Subcutaneous abdominal adipose tissue (tissue), 5 donors: ENCODE results near the gene GOLGA8B.
A peak's percentile ranks its signal among the peaks of the same experiment; 100 is the strongest.
"Not testable (repeated sequence)": the region's sequence is repeated elsewhere in the genome, so short reads cannot be mapped to it uniquely, and the experiment has no call there.

Experiments used
- H3K27ac ChIP-seq: one replicate; pipeline ENCODE4 v1.7.0; 2013; ENCODE audit warnings: low read depth, mild to moderate bottlenecking, inconsistent platforms, low read length, moderate library complexity
- H3K27me3 ChIP-seq, 5 donors: one replicate each; pipeline ENCODE4 v1.7.0; 2013; ENCODE audit warnings: low read length in 5 of 5, inconsistent platforms in 1 of 5; ENCODE audit not compliant: control insufficient read depth in 5 of 5, insufficient read depth in 4 of 5
- H3K36me3 ChIP-seq, 5 donors: one replicate each; pipeline ENCODE4 v1.7.0; 2013; ENCODE audit warnings: low read length in 5 of 5; ENCODE audit not compliant: control insufficient read depth in 5 of 5, insufficient read depth in 5 of 5
- H3K4me1 ChIP-seq, 5 donors: one replicate each; pipeline ENCODE4 v1.7.0; 2013; ENCODE audit warnings: low read length in 5 of 5, mild to moderate bottlenecking in 3 of 5, moderate library complexity in 1 of 5; ENCODE audit not compliant: control insufficient read depth in 5 of 5, insufficient read depth in 5 of 5
- H3K4me3 ChIP-seq, 5 donors: one replicate each; pipeline ENCODE4 v1.7.0; 2013; ENCODE audit warnings: low read length in 5 of 5, low read depth in 1 of 5
- H3K9ac ChIP-seq, 5 donors: one replicate each; pipeline ENCODE4 v1.7.0; 2013; ENCODE audit warnings: low read length in 5 of 5, mild to moderate bottlenecking in 4 of 5, moderate library complexity in 3 of 5
- H3K9me3 ChIP-seq, 5 donors: one replicate each; pipeline ENCODE4 v1.7.0; 2013; ENCODE audit warnings: low read length in 5 of 5; ENCODE audit not compliant: control insufficient read depth in 5 of 5
- donor health status: healthy.
- donor health status: healthy.
- donor health status: healthy.
- donor health status: healthy.
- donor health status: healthy.

Gene GOLGA8B

DNA sequence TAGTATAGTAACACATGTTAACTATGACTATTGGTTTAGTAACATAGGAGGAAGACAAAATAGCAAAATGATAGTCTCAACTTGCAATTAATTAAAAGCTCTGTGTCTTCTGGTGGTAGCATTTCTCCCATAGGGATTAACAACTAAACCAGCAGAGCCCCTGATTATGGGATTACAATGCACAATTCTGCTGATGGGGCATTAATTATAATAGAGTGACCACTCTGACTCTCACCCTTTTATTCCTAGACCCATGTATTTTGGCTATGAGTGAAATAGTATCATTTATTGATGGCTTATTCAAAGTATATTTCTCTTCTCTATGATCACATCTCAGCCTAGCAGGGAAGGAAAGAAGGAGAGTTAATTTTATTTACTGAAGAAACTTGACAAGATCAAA is 17.5 kb upstream of the GOLGA8B start:
- Histone ChIP-seq H3K4me3 (no peak overlapping the region), H3K9me3 (no peaks in the 10 kb centered on the region), H3K4me1 (peaks cover 0 to 3% (median 0%) of the 10 kb centered on the region in 5 donors), H3K27me3 (no peaks in the 10 kb centered on the region), H3K36me3 (no peaks in the 10 kb centered on the region), H3K9ac (no peak overlapping the region), H3K27ac (no peak overlapping the region)

DNA sequence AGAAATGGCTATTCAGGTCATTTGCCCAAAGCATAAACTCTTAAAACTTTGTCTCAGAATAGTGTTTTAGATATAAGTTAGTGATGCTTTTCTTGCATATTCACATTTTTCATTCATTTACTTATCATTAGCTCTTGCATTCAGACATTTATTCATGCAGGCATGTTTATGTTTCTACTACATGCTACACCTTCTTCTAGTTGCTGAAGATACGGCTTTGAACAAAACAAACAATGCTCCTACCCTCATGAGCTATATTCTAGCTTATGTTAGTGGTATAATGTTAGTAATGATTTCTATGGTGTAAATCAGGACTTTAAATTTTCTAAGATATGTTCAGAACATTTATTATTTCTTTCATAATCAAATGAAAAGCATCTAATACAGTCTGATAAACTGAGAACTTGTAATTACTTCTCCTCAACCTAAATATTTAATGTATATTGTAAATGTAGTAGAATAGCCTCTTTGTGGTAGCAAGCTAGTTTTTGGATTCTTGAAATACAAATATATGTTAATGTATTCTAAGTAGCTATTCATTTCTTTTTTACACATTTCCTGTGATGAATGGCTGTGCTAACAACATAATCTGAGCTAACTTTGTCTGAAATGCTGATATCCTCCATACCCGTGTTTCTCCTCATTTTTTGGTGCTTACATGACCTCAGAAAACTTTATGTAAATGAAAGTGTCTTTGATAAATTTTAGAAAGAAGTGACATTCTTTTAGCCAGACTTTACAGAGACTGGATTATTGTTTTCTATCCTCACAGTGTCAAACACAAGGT is 15.5 kb upstream of the GOLGA8B start:
- H3K36me3 ChIP-seq: no peaks in the 10 kb centered on the region

GRCh38 chr15:34597316-34597715 is 13.9 kb upstream of the GOLGA8B start:
- Histone ChIP-seq H3K4me1 (peaks cover 0 to 3% (median 0%) of the 10 kb centered on the region in 5 donors), H3K9ac (no peak overlapping the region), H3K36me3 (no peaks in the 10 kb centered on the region), H3K4me3 (no peak overlapping the region), H3K27me3 (no peaks in the 10 kb centered on the region), H3K9me3 (no peaks in the 10 kb centered on the region), H3K27ac (no peak overlapping the region)

More for the DNA sequence above, 15.5 kb upstream of the GOLGA8B start:
- Histone ChIP-seq H3K4me3 (no peak overlapping the region), H3K4me1 (peaks cover 0 to 3% (median 0%) of the 10 kb centered on the region in 5 donors), H3K9me3 (no peaks in the 10 kb centered on the region), H3K27me3 (no peaks in the 10 kb centered on the region), H3K27ac (no peak overlapping the region), H3K9ac (no peak overlapping the region)

DNA sequence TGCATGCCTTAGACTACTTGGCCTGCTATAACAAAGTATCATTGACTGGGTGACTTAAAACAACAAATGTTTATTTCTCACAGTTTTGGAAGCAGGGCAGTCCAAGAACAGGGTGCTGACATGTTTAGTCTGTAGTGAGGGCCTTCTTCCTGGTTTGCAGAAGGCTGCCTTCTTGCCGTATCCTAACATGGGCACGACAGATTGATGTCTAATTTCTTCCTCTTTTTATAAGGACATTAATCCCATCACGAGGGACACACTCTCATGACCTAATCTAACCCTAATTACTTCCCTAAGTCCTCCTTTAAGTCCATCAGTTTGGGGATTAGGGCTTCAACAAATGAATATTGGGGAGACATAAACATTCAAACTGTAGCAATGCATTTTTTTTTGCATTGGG is 10.9 kb upstream of the GOLGA8B start:
- peaks cover 0 to 2% (median 0%) of the 10 kb centered on the region in 5 donors for H3K4me1 ChIP-seq
- H3K27me3 ChIP-seq: no peaks in the 10 kb centered on the region
- no peaks in the 10 kb centered on the region for H3K36me3 ChIP-seq
- H3K27ac ChIP-seq: no peak overlapping the region
- H3K9me3 ChIP-seq: no peaks in the 10 kb centered on the region
- no peak overlapping the region for H3K9ac ChIP-seq
- no peak overlapping the region for H3K4me3 ChIP-seq

GRCh38 chr15:34591306-34591705 is 7.9 kb upstream of the GOLGA8B start:
- H3K9ac ChIP-seq: peak overlapping the region in 1 of 5 donors; percentile 20
- no peaks in the 10 kb centered on the region for H3K27me3 ChIP-seq
- H3K4me3 ChIP-seq: no peak overlapping the region
- H3K36me3 ChIP-seq: no peaks in the 10 kb centered on the region
- H3K27ac ChIP-seq: no peak overlapping the region
- H3K4me1 ChIP-seq: peaks cover 2 to 6% (median 4%) of the 10 kb centered on the region in 5 donors
- H3K9me3 ChIP-seq: no peaks in the 10 kb centered on the region

DNA sequence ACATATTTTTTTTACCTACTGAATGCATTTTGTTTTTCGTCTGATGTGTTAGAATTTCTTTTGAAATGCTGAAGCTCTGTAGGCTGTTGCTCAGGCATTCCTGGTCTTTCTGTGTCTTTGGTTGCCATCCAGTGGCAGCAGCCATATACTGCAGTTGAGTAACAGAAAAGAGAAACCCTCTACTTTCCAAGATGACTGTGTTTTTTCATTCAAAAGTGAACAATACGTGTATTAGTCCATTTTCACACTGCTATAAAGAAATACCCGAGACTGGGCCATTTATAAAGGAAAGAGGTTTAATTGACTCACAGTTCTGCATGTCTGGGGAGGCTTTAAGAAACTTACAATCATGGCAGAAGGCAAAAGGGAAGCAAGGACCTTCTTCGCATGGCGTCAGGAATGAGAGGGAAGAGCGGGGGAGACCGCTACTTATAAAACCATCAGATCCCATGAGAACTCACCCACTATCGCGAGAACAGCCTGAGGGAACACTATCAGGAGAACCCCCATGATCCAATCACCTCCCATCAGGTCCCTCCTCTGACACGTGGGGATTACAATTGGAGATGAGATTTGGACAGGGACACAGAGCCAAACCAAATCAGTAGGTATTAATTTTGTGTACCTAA is 4.7 kb upstream of the GOLGA8B start:
- H3K4me1 ChIP-seq: peaks cover 2 to 16% (median 15%) of the 10 kb centered on the region in 5 donors
- peaks cover 0 to 4% (median 0%) of the 10 kb centered on the region in 5 donors for H3K27me3 ChIP-seq
- H3K9me3 ChIP-seq: no peaks in the 10 kb centered on the region
- H3K9ac ChIP-seq: peak overlapping the region in 2 of 5 donors; percentile 12 to 16
- H3K27ac ChIP-seq: no peak overlapping the region
- H3K4me3 ChIP-seq: peak overlapping the region in 4 of 5 donors; percentile 2 to 46 (median 42)
- no peaks in the 10 kb centered on the region for H3K36me3 ChIP-seq

DNA sequence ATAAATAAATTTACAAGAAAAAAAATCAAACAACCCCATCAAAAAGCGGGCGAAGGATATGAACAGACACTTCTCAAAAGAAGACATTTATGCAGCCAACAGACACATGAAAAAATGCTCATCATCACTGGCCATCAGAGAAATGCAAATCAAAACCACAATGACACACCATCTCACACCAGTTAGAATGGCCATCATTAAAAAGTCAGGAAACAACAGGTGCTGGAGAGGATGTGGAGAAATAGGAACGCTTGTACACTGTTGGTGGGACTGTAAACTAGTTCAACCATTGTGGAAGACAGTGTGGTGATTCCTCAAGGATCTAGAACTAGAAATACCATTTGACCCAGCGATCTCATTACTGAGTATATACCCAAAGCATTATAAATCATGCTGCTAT is 2.5 kb upstream of the GOLGA8B start:
- H3K27me3 ChIP-seq, H3K27ac ChIP-seq: not testable (repeated sequence)
- peaks cover 2 to 30% (median 28%) of the 10 kb centered on the region in 5 donors for H3K4me1 ChIP-seq

DNA sequence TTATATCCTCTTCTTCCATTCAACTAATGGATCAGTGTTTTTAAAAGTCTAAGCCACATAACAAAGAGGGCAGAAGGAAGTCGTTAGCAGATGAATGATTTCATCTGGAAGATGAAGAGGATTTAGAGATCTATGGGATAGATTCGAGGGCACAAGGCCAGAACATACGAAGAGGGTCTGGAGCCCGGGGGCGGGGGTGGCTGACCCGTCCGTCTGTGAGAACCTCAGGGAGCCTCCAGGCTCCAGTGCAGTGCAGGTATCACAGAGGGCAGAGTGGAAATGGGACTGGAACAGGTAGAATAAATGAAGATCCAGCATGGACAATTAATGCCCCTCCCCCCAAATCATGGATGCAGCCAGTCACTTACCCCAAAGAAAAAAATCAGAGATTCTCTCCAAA is 1.5 kb upstream of the GOLGA8B start:
- Histone ChIP-seq H3K36me3 (no peaks in the 10 kb centered on the region), H3K4me1 (peaks cover 2 to 30% (median 28%) of the 10 kb centered on the region in 5 donors), H3K27me3 (peaks cover 0 to 4% (median 0%) of the 10 kb centered on the region in 5 donors), H3K27ac (no peak overlapping the region), H3K9me3 (no peaks in the 10 kb centered on the region), H3K4me3 (no peak overlapping the region), H3K9ac (no peak overlapping the region)

More for the DNA sequence above, 2.5 kb upstream of the GOLGA8B start:
- not testable (repeated sequence) for H3K36me3 ChIP-seq, H3K4me3 ChIP-seq, H3K9ac ChIP-seq, H3K9me3 ChIP-seq

- no peaks in the 10 kb centered on the region for H3K9me3 ChIP-seq
- H3K9ac ChIP-seq: peak overlapping the region in 3 of 5 donors; percentile 54 to 77 (median 70)
- H3K4me3 ChIP-seq: peak overlapping the region in 4 of 5 donors; percentile 71 to 85 (median 76)
- H3K27ac ChIP-seq: no peak overlapping the region
- H3K36me3 ChIP-seq: no peaks in the 10 kb centered on the region
- H3K27me3 ChIP-seq: peaks cover 0 to 4% (median 0%) of the 10 kb centered on the region in 5 donors
- peaks cover 2 to 30% (median 28%) of the 10 kb centered on the region in 5 donors for H3K4me1 ChIP-seq
Measured at GRCh38 chr15:34584330-34584668, 848 bp upstream of the GOLGA8B start.
